HepG2 (cell line): ENCODE data around the gene POC1A. TPM values are rescaled to one million over a fixed set of nuclear protein-coding genes. Genes with fewer than 3 reads are reported as not detected.

Source experiments
- CEBPB ChIP-seq: IDR thresholded peaks from 2 replicates; pipeline ENCODE4 v1.6.1; 2011; ENCODE audit warnings: low read depth, low read length, improper control_type of control experiment, borderline replicate concordance
- CHD4 ChIP-seq: fragments of 200-600 bp; sonication (generic); IDR thresholded peaks from 2 replicates; pipeline ENCODE4 v1.7.0; 2017; ENCODE audit warnings: mild to moderate bottlenecking, low read length, borderline replicate concordance
- KDM3A ChIP-seq: IDR thresholded peaks from 2 replicates; pipeline ENCODE4 v1.6.1; 2018; ENCODE audit warnings: low read depth, missing compliant biosample characterization
- MAFK ChIP-seq, 2 experiments: IDR thresholded peaks in 1 of 2; conservative IDR thresholded peaks in 1 of 2; 2 replicates each; pipeline ENCODE4 v1.6.1; 2011; ENCODE audit warnings: improper control_type of control experiment in 2 of 2, low read length in 2 of 2
- NBN ChIP-seq: fragments of 450-650 bp; conservative IDR thresholded peaks from 2 replicates; pipeline ENCODE4 v1.6.1; 2017
- NFE2L1 ChIP-seq: sonication (generic); formaldehyde crosslinking; IDR thresholded peaks from 2 replicates; pipeline ENCODE4 v1.4.0; 2020; ENCODE audit warnings: missing genetic modification reagents, mild to moderate bottlenecking, borderline replicate concordance
- SMAD3 ChIP-seq: sonication (generic); formaldehyde crosslinking; IDR thresholded peaks from 2 replicates; pipeline ENCODE4 v1.4.0; 2020; ENCODE audit warnings: missing genetic modification reagents
- STAT6 ChIP-seq: sonication (generic); formaldehyde crosslinking; IDR thresholded peaks from 2 replicates; pipeline ENCODE4 v1.4.0; 2020; ENCODE audit warnings: missing genetic modification reagents, mild to moderate bottlenecking, borderline replicate concordance
- TEAD3 ChIP-seq: optimal IDR thresholded peaks from 2 replicates; pipeline ENCODE3; 2016; ENCODE audit warnings: borderline replicate concordance
- ZBTB3 ChIP-seq: sonication (generic); formaldehyde crosslinking; IDR thresholded peaks from 2 replicates; pipeline ENCODE4 v1.4.0; 2020; ENCODE audit warnings: low read depth, mild to moderate bottlenecking, moderate library complexity, missing genetic modification reagents, borderline replicate concordance
- ZBTB38 ChIP-seq: sonication (generic); formaldehyde crosslinking; IDR thresholded peaks from 2 replicates; pipeline ENCODE4 v1.5.1; 2020; ENCODE audit warnings: mild to moderate bottlenecking, missing genetic modification reagents
- ZNF20 ChIP-seq: sonication (generic); formaldehyde crosslinking; IDR thresholded peaks from 2 replicates; pipeline ENCODE4 v1.4.0; 2020; ENCODE audit warnings: mild to moderate bottlenecking, moderate library complexity, missing genetic modification reagents
- ZNF333 ChIP-seq: sonication (generic); formaldehyde crosslinking; IDR thresholded peaks from 2 replicates; pipeline ENCODE4 v1.4.0; 2020; ENCODE audit warnings: mild to moderate bottlenecking, missing genetic modification reagents, borderline replicate concordance
- ZNF777 ChIP-seq: sonication (generic); formaldehyde crosslinking; IDR thresholded peaks from 2 replicates; pipeline ENCODE4 v1.4.0; 2020; ENCODE audit warnings: missing genetic modification reagents
- polyA plus RNA-seq, 8 experiments: library from polyadenylated mRNA; depleted of rRNA in 3 of 8; stranded (reverse) in 7 of 8; unstranded in 1 of 8; fragments of >200 nt; fragmentation: Illumina TruSeq in 4 of 8; extraction: Trizol in 4 of 8; gene quantifications; 2 replicates each; pipeline versions ENCODE4 v1.2.1 to v1.2.3, GENCODE V29; 2011 to 2016; ENCODE audit warnings: low read depth in 4 of 8, missing spikeins in 1 of 8, mixed read lengths in 1 of 8; ENCODE audit not compliant: insufficient read depth in 1 of 8
- total RNA-seq, 5 experiments: library from RNA; depleted of rRNA; stranded (reverse); fragments of >200 nt; fragmentation: Illumina TruSeq; extraction: Trizol; gene quantifications; 2 replicates each; pipeline ENCODE4 v1.2.3, GENCODE V29; 2016; ENCODE audit warnings: low read depth in 1 of 5
- TF ChIP-seq, protein P1 (sequence below): sonication (generic); formaldehyde crosslinking; IDR thresholded peaks from 2 replicates; pipeline ENCODE4 v1.4.0; 2020; ENCODE audit warnings: missing genetic modification reagents, borderline replicate concordance
- TF ChIP-seq, protein P2 (sequence below): sonication (generic); formaldehyde crosslinking; IDR thresholded peaks from 2 replicates; pipeline ENCODE4 v1.5.1; 2020; ENCODE audit warnings: missing genetic modification reagents, mild to moderate bottlenecking, borderline replicate concordance
- TF ChIP-seq, protein P3 (sequence below): sonication (generic); formaldehyde crosslinking; IDR thresholded peaks from 2 replicates; pipeline ENCODE4 v1.4.0; 2020; ENCODE audit warnings: missing genetic modification reagents

Gene POC1A
- total and polyA plus RNA-seq, 2 of the 13 experiments (the other 11 are each of a cell fraction or from before 2014, with no cell fraction given): 14.6 to 20.0 TPM

GRCh38 chr3:52056968-52057811 lies 97.0 kb downstream of the POC1A start (continued):
- TF ChIP-seq, protein P1, sequence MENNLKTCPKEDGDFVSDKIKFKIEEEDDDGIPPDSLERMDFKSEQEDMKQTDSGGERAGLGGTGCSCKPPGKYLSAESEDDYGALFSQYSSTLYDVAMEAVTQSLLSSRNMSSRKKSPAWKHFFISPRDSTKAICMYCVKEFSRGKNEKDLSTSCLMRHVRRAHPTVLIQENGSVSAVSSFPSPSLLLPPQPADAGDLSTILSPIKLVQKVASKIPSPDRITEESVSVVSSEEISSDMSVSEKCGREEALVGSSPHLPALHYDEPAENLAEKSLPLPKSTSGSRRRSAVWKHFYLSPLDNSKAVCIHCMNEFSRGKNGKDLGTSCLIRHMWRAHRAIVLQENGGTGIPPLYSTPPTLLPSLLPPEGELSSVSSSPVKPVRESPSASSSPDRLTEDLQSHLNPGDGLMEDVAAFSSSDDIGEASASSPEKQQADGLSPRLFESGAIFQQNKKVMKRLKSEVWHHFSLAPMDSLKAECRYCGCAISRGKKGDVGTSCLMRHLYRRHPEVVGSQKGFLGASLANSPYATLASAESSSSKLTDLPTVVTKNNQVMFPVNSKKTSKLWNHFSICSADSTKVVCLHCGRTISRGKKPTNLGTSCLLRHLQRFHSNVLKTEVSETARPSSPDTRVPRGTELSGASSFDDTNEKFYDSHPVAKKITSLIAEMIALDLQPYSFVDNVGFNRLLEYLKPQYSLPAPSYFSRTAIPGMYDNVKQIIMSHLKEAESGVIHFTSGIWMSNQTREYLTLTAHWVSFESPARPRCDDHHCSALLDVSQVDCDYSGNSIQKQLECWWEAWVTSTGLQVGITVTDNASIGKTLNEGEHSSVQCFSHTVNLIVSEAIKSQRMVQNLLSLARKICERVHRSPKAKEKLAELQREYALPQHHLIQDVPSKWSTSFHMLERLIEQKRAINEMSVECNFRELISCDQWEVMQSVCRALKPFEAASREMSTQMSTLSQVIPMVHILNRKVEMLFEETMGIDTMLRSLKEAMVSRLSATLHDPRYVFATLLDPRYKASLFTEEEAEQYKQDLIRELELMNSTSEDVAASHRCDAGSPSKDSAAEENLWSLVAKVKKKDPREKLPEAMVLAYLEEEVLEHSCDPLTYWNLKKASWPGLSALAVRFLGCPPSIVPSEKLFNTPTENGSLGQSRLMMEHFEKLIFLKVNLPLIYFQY (CRISPR knock-in tag): no peak
- TF ChIP-seq NFE2L1 (CRISPR knock-in tag): no peak
- no peak for TF ChIP-seq ZNF20 (CRISPR knock-in tag)
- TF ChIP-seq ZNF333 (CRISPR knock-in tag): no peak
- TF ChIP-seq, protein P2, sequence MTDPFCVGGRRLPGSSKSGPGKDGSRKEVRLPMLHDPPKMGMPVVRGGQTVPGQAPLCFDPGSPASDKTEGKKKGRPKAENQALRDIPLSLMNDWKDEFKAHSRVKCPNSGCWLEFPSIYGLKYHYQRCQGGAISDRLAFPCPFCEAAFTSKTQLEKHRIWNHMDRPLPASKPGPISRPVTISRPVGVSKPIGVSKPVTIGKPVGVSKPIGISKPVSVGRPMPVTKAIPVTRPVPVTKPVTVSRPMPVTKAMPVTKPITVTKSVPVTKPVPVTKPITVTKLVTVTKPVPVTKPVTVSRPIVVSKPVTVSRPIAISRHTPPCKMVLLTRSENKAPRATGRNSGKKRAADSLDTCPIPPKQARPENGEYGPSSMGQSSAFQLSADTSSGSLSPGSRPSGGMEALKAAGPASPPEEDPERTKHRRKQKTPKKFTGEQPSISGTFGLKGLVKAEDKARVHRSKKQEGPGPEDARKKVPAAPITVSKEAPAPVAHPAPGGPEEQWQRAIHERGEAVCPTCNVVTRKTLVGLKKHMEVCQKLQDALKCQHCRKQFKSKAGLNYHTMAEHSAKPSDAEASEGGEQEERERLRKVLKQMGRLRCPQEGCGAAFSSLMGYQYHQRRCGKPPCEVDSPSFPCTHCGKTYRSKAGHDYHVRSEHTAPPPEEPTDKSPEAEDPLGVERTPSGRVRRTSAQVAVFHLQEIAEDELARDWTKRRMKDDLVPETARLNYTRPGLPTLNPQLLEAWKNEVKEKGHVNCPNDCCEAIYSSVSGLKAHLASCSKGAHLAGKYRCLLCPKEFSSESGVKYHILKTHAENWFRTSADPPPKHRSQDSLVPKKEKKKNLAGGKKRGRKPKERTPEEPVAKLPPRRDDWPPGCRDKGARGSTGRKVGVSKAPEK: no peak
- TF ChIP-seq, protein P3, sequence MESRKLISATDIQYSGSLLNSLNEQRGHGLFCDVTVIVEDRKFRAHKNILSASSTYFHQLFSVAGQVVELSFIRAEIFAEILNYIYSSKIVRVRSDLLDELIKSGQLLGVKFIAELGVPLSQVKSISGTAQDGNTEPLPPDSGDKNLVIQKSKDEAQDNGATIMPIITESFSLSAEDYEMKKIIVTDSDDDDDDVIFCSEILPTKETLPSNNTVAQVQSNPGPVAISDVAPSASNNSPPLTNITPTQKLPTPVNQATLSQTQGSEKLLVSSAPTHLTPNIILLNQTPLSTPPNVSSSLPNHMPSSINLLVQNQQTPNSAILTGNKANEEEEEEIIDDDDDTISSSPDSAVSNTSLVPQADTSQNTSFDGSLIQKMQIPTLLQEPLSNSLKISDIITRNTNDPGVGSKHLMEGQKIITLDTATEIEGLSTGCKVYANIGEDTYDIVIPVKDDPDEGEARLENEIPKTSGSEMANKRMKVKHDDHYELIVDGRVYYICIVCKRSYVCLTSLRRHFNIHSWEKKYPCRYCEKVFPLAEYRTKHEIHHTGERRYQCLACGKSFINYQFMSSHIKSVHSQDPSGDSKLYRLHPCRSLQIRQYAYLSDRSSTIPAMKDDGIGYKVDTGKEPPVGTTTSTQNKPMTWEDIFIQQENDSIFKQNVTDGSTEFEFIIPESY (CRISPR knock-in tag): no peak
- TF ChIP-seq ZBTB3 (CRISPR knock-in tag): no peak
- 0 out of 2 replicates have a peak, but pooled peaks have one; percentile 52 for TF ChIP-seq ZBTB38 (CRISPR knock-in tag)
- peak; percentile 15 for TF ChIP-seq TEAD3 (CRISPR knock-in tag)
- TF ChIP-seq MAFK (conservative IDR thresholded peaks at IDR 0.05 in 1 of 2, IDR thresholded peaks at IDR 0.05 in 1 of 2; ENCODE audit: low read length in 2 of 2): no peak
- TF ChIP-seq NBN: no peak
- 0 out of 2 replicates have a peak, but pooled peaks have one; percentile 40 for TF ChIP-seq SMAD3
- no peak for TF ChIP-seq KDM3A (CRISPR knock-in tag)
- TF ChIP-seq CHD4: 0 out of 2 replicates have a peak, but pooled peaks have one; percentile 70
- TF ChIP-seq CEBPB: no peak
- TF ChIP-seq STAT6 (CRISPR knock-in tag): no peak
- peak; percentile 78 for TF ChIP-seq ZNF777 (CRISPR knock-in tag)
